HG02759 (cell line): Measurements from ENCODE around the gene UBE2O.

Experiments
- ATAC-seq: cut with Tn5 transposase; IDR thresholded peaks from one replicate; pipeline ENCODE4 v1.9.1; 2021; ENCODE audit warnings: mild to moderate bottlenecking, moderate library complexity; ENCODE audit not compliant: unreplicated experiment

The UBE2O gene

GRCh38 chr17:76468634-76469010 lies 15.7 kb upstream of the UBE2O start:
- no peak for ATAC-seq

- no peak for ATAC-seq
Observed at GRCh38 chr17:76467809-76468633, 15.1 kb upstream of the UBE2O start.

GRCh38 chr17:76467366-76467765 lies 14.4 kb upstream of the UBE2O start, which contains the start of gene AANAT:
Gene AANAT (plus strand): TSS chr17:76467603. CDS start chr17:76468747, 1,144 bp downstream.
- ATAC-seq = no peak

- ATAC-seq = no peak
Observed at GRCh38 chr17:76466775-76467130, 13.8 kb upstream of the UBE2O start.

- ATAC-seq = no peak
Observed at GRCh38 chr17:76462556-76463290, 9.8 kb upstream of the UBE2O start.

GRCh38 chr17:76461765-76462555 lies 9.0 kb upstream of the UBE2O start:
- ATAC-seq = no peak

- ATAC-seq = no peak
Observed at GRCh38 chr17:76459674-76460073, 6.7 kb upstream of the UBE2O start.

GRCh38 chr17:76458580-76459490 lies 5.9 kb upstream of the UBE2O start:
- no peak for ATAC-seq

- ATAC-seq = no peak
Observed at GRCh38 chr17:76453431-76453743, 435 bp upstream of the UBE2O start.

GRCh38 chr17:76452127-76452659 lies 759 bp downstream of the UBE2O start:
- peak; percentile 22 for ATAC-seq

- ATAC-seq = no peak
Observed at GRCh38 chr17:76451506-76451905, 1.4 kb downstream of the UBE2O start.

GRCh38 chr17:76449126-76449525 lies 3.8 kb downstream of the UBE2O start:
- no peak for ATAC-seq

GRCh38 chr17:76447931-76448652 lies 4.9 kb downstream of the UBE2O start:
- ATAC-seq = no peak

- ATAC-seq = no peak
Observed at GRCh38 chr17:76446449-76447231, 6.3 kb downstream of the UBE2O start.

GRCh38 chr17:76445697-76446448 lies 7.1 kb downstream of the UBE2O start:
- no peak for ATAC-seq

GRCh38 chr17:76444518-76445311 lies 8.2 kb downstream of the UBE2O start:
- ATAC-seq = no peak
